Activated CD4-positive, CD25-positive, alpha-beta regulatory T cell treated with anti-CD3 and anti-CD28 coated beads, Interleukin-2, amount 50 U/mL, for 16 hours (primary cell): ENCODE measurements around the gene FLT3LG.

Experiments
- DNase-seq: peaks from one replicate; pipeline ENCODE4 v3.0.0-alpha.2; 2020; ENCODE audit warnings: low read depth, low spot score

The FLT3LG gene

GRCh38 chr19:49512970-49513745, 39.1 kb downstream of the FLT3LG start:
- DNase-seq, result no peak

- DNase-seq, result no peak
Measured at GRCh38 chr19:49513746-49514118, 39.7 kb downstream of the FLT3LG start.

GRCh38 chr19:49514151-49514550, 40.1 kb downstream of the FLT3LG start:
- DNase-seq, result no peak

- no peak for DNase-seq
Measured at GRCh38 chr19:49515767-49516166, 41.8 kb downstream of the FLT3LG start.

- DNase-seq, result no peak
Measured at GRCh38 chr19:49518033-49518432, 44.0 kb downstream of the FLT3LG start.

GRCh38 chr19:49520705-49521319, 46.8 kb downstream of the FLT3LG start:
- DNase-seq, result no peak

- no peak for DNase-seq
Measured at GRCh38 chr19:49524812-49525455, 50.9 kb downstream of the FLT3LG start.

GRCh38 chr19:49528211-49528771, 54.3 kb downstream of the FLT3LG start:
- no peak for DNase-seq

- no peak for DNase-seq
Measured at GRCh38 chr19:49530708-49531107, 56.7 kb downstream of the FLT3LG start.

- DNase-seq, result peak; percentile 71
Measured at GRCh38 chr19:49533551-49534488, 59.8 kb downstream of the FLT3LG start.

- no peak for DNase-seq
Measured at GRCh38 chr19:49534632-49535385, 60.8 kb downstream of the FLT3LG start.
